Gastrocnemius medialis (tissue), 4 donors: ENCODE data around the gene TEX14.

Source experiments
- POLR2A ChIP-seq, 2 donors: fragments of 450-650 bp; IDR thresholded peaks; one replicate each; pipeline ENCODE4 v1.6.1; 2017; ENCODE audit warnings: antibody characterized with exemption in 2 of 2, mild to moderate bottlenecking in 2 of 2, moderate library complexity in 2 of 2
- TF ChIP-seq, protein P1 (sequence below), 5 experiments: fragments of 450-650 bp in 3 of 5; fragments of 200-600 bp in 2 of 5; sonication (generic) in 2 of 5; IDR thresholded peaks in 4 of 5; conservative IDR thresholded peaks in 1 of 5; 1 replicate in 4 of 5; 2 replicates in 1 of 5; pipeline ENCODE4 v1.5.1; 2016 to 2019; ENCODE audit warnings: antibody characterized with exemption in 5 of 5, mild to moderate bottlenecking in 3 of 5, moderate library complexity in 3 of 5

- no peak for TF ChIP-seq POLR2A (IDR thresholded peaks at IDR 0.05)
- TF ChIP-seq, protein P1, sequence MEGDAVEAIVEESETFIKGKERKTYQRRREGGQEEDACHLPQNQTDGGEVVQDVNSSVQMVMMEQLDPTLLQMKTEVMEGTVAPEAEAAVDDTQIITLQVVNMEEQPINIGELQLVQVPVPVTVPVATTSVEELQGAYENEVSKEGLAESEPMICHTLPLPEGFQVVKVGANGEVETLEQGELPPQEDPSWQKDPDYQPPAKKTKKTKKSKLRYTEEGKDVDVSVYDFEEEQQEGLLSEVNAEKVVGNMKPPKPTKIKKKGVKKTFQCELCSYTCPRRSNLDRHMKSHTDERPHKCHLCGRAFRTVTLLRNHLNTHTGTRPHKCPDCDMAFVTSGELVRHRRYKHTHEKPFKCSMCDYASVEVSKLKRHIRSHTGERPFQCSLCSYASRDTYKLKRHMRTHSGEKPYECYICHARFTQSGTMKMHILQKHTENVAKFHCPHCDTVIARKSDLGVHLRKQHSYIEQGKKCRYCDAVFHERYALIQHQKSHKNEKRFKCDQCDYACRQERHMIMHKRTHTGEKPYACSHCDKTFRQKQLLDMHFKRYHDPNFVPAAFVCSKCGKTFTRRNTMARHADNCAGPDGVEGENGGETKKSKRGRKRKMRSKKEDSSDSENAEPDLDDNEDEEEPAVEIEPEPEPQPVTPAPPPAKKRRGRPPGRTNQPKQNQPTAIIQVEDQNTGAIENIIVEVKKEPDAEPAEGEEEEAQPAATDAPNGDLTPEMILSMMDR (IDR thresholded peaks at IDR 0.05 in 4 of 5, conservative IDR thresholded peaks at IDR 0.05 in 1 of 5): no peak
These were observed 76.9 kb downstream of the TEX14 start for GRCh38 chr17:58614859-58615459.
